Activated CD4-positive, alpha-beta T cell treated with anti-CD3 and anti-CD28 coated beads for 36 hours (primary cell): Measurements from ENCODE around the gene PEBP1. TPM values are rescaled to one million over a fixed set of nuclear protein-coding genes. Genes with fewer than 3 reads are reported as not detected.

Source experiments
- ATAC-seq: fragments of 200-7000 bp; cut with Tn5 transposase; one replicate; pipeline ENCODE4 v1.10.0; 2021; ENCODE audit warnings: mild to moderate bottlenecking, moderate library complexity
- CTCF ChIA-PET: fragments of 350-600 bp; sonication (Branson Sonifier 250); formaldehyde crosslinking; loops from one replicate; lab custom pipeline; 2021; ENCODE audit warnings: antibody characterized with exemption; lab: Charles Lee
- POLR2A ChIA-PET: fragments of 350-600 bp; sonication (Branson Sonifier 250); formaldehyde crosslinking; loops from one replicate; lab custom pipeline; 2021; ENCODE audit warnings: antibody characterized with exemption, inconsistent platforms; lab: Charles Lee
- DNase-seq: peaks from one replicate; pipeline ENCODE4 v3.0.0-alpha.2; 2020
- H3K27ac Mint-ChIP-seq: one replicate; pipeline ENCODE4 v1.8.0; 2021; ENCODE audit warnings: mixed read lengths
- H3K27me3 Mint-ChIP-seq: one replicate; pipeline ENCODE4 v1.8.0; 2021; ENCODE audit warnings: mixed read lengths
- H3K36me3 Mint-ChIP-seq: one replicate; pipeline ENCODE4 v1.8.0; 2021; ENCODE audit warnings: low read depth, mixed read lengths
- H3K4me1 Mint-ChIP-seq: one replicate; pipeline ENCODE4 v1.8.0; 2021; ENCODE audit warnings: mixed read lengths
- H3K4me3 Mint-ChIP-seq: one replicate; pipeline ENCODE4 v1.8.0; 2021; ENCODE audit warnings: mild to moderate bottlenecking, moderate library complexity, mixed read lengths
- H3K9me3 Mint-ChIP-seq: one replicate; pipeline ENCODE4 v1.8.0; 2021; ENCODE audit warnings: low read depth, mixed read lengths
- intact Hi-C, 2 experiments: fragments of 100-400 bp; cut with DNase I in 1 of 2; cut with micrococcal nuclease in 1 of 2; formaldehyde crosslinking; loops; one replicate each; pipeline versions ENCODE4 v1.14.2 to v1.15.1; 2022 to 2024; cut with DNase I, micrococcal nuclease
- total RNA-seq, 2 experiments: library from RNA; stranded (reverse); gene quantifications; one replicate each; pipeline ENCODE4 v1.2.3, GENCODE V29; 2021

Gene PEBP1
- total RNA-seq, 2 experiments from 2014 or later: 117 to 134 TPM

GRCh38 chr12:118193477-118193876 is 57.6 kb downstream of the PEBP1 start:
- ATAC-seq: no peak
- no peak for DNase-seq
- H3K36me3 Mint-ChIP-seq: peaks cover 15% of the 10 kb centered on the region
- no peaks in the 10 kb centered on the region for H3K9me3 Mint-ChIP-seq
- no peak overlapping the region for H3K4me3 Mint-ChIP-seq
- H3K4me1 Mint-ChIP-seq: peaks cover 2% of the 10 kb centered on the region
- no peaks in the 10 kb centered on the region for H3K27me3 Mint-ChIP-seq
- no peak overlapping the region for H3K27ac Mint-ChIP-seq
- intact Hi-C loops: no loop called here
- ChIA-PET POLR2A (no interaction called here), CTCF (interaction anchor here (1.7 to 1.8 kb wide), 2 partner anchors 10 to 12 kb away, joined by 4 to 8 read pairs; no protein-coding TSS in a partner anchor)

- Mint-ChIP-seq H3K27me3 (no peaks in the 10 kb centered on the region), H3K4me3 (no peak overlapping the region), H3K27ac (no peak overlapping the region), H3K4me1 (no peaks in the 10 kb centered on the region), H3K36me3 (peaks cover 17% of the 10 kb centered on the region), H3K9me3 (no peaks in the 10 kb centered on the region)
- intact Hi-C loops: no loop called here
- ATAC-seq: no peak
- DNase-seq: no peak
- ChIA-PET CTCF (interaction anchor here (1.2 kb wide), 1 partner anchor 11 kb away, joined by 4 read pairs; no protein-coding TSS in a partner anchor), POLR2A (no interaction called here)
These were observed 58.0 kb downstream of the PEBP1 start for GRCh38 chr12:118193958-118194357.

Other genes with a start within 250 kb of the PEBP1 start
- under 1 TPM; 0.14 to 0.16 TPM for gene KSR2, start 167.1 kb upstream of the PEBP1 start, total RNA-seq
- 10 to 100 TPM; 63.0 to 78.9 TPM for gene RFC5, start 119.4 kb upstream of the PEBP1 start, total RNA-seq
- 10 to 100 TPM; 57.7 to 58.2 TPM for gene WSB2, start 74.9 kb upstream of the PEBP1 start, total RNA-seq
- 1 to 10 TPM; 6.5 to 8.2 TPM for gene VSIG10, start 32.1 kb upstream of the PEBP1 start, total RNA-seq
- 10 to 100 TPM; 49.4 to 51.1 TPM for gene TAOK3, start 236.8 kb downstream of the PEBP1 start, total RNA-seq
- gene SUDS3, start 240.4 kb downstream of the PEBP1 start, total RNA-seq: 10 to 100 TPM; 18.7 to 19.1 TPM